Measurements from ENCODE around the gene RHOBTB1. TPM values are rescaled to one million over a fixed set of nuclear protein-coding genes. Genes with fewer than 3 reads are reported as not detected.

Gene RHOBTB1
- total RNA-seq, 1 experiment from 2014 or later, result 0.77 TPM

DNA sequence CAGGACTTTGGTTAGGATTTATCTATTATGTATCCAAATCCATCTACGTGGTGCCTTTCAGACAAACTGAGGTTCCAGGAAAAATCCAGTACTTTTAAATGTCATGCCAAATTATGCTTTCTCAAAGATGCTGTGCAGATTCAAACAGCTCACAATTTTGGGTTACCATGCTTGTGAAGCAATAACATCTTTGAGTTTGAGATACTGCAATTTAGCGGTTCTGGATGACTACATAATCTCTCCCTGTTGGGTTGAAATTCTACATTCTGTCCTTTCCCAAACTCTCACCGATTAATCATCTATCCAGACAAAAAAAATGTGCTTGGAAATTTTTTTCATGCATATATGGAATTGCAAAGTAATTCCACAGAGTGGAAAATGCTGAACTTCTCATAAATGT is 3.5 kb downstream of the RHOBTB1 start:
- in situ Hi-C loops (cut with HindIII; ENCODE audit: low pct_unique_long_range_greater_than_20kb, low sequenced_read_pairs) (no loop called here), intact Hi-C loops (cut with micrococcal nuclease; ENCODE audit: unreplicated experiment) (no loop called here)
- Histone ChIP-seq H3K4me3 (ENCODE audit: low read depth in 2 of 2, low read length in 2 of 2) (no peak overlapping the region), H3K4me1 (ENCODE audit: control insufficient read depth, insufficient read depth, low read length) (peaks cover 16% of the 10 kb centered on the region), H3K9me3 (ENCODE audit: control insufficient read depth, insufficient read depth, low read depth, low read length) (no peaks in the 10 kb centered on the region), H3K36me3 (ENCODE audit: control insufficient read depth, insufficient read depth, low read length) (no peaks in the 10 kb centered on the region), H3K27me3 (ENCODE audit: control insufficient read depth, insufficient read depth, low read length) (peaks cover 12% of the 10 kb centered on the region), H3K27ac (ENCODE audit: low read length) (no peak overlapping the region)
- BruUV-seq (replicated peaks), result no TSS peak
- ATAC-seq, result no peak
- ChIA-PET CTCF (no interaction called here), POLR2A (no interaction called here)
- no peak for DNase-seq (ENCODE audit: low read depth, low spot score)
- TF ChIP-seq, protein P1, sequence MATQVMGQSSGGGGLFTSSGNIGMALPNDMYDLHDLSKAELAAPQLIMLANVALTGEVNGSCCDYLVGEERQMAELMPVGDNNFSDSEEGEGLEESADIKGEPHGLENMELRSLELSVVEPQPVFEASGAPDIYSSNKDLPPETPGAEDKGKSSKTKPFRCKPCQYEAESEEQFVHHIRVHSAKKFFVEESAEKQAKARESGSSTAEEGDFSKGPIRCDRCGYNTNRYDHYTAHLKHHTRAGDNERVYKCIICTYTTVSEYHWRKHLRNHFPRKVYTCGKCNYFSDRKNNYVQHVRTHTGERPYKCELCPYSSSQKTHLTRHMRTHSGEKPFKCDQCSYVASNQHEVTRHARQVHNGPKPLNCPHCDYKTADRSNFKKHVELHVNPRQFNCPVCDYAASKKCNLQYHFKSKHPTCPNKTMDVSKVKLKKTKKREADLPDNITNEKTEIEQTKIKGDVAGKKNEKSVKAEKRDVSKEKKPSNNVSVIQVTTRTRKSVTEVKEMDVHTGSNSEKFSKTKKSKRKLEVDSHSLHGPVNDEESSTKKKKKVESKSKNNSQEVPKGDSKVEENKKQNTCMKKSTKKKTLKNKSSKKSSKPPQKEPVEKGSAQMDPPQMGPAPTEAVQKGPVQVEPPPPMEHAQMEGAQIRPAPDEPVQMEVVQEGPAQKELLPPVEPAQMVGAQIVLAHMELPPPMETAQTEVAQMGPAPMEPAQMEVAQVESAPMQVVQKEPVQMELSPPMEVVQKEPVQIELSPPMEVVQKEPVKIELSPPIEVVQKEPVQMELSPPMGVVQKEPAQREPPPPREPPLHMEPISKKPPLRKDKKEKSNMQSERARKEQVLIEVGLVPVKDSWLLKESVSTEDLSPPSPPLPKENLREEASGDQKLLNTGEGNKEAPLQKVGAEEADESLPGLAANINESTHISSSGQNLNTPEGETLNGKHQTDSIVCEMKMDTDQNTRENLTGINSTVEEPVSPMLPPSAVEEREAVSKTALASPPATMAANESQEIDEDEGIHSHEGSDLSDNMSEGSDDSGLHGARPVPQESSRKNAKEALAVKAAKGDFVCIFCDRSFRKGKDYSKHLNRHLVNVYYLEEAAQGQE (IDR thresholded peaks at IDR 0.05; ENCODE audit: insufficient read depth in 1 of 2, low read depth in 2 of 2, low read length in 1 of 2), result no peak
- TF ChIP-seq POLR2AphosphoS5 (IDR thresholded peaks at IDR 0.05; ENCODE audit: low read depth, low read length), result no peak
- TF ChIP-seq SIN3A (IDR thresholded peaks at IDR 0.05; ENCODE audit: borderline replicate concordance, insufficient read depth, low read depth, low read length), result no peak
- TF ChIP-seq TCF7L2 (IDR thresholded peaks at IDR 0.05; ENCODE audit: low read depth, low read length), result no peak
- TF ChIP-seq, protein P2, sequence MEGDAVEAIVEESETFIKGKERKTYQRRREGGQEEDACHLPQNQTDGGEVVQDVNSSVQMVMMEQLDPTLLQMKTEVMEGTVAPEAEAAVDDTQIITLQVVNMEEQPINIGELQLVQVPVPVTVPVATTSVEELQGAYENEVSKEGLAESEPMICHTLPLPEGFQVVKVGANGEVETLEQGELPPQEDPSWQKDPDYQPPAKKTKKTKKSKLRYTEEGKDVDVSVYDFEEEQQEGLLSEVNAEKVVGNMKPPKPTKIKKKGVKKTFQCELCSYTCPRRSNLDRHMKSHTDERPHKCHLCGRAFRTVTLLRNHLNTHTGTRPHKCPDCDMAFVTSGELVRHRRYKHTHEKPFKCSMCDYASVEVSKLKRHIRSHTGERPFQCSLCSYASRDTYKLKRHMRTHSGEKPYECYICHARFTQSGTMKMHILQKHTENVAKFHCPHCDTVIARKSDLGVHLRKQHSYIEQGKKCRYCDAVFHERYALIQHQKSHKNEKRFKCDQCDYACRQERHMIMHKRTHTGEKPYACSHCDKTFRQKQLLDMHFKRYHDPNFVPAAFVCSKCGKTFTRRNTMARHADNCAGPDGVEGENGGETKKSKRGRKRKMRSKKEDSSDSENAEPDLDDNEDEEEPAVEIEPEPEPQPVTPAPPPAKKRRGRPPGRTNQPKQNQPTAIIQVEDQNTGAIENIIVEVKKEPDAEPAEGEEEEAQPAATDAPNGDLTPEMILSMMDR (IDR thresholded peaks at IDR 0.05), result no peak

DNA sequence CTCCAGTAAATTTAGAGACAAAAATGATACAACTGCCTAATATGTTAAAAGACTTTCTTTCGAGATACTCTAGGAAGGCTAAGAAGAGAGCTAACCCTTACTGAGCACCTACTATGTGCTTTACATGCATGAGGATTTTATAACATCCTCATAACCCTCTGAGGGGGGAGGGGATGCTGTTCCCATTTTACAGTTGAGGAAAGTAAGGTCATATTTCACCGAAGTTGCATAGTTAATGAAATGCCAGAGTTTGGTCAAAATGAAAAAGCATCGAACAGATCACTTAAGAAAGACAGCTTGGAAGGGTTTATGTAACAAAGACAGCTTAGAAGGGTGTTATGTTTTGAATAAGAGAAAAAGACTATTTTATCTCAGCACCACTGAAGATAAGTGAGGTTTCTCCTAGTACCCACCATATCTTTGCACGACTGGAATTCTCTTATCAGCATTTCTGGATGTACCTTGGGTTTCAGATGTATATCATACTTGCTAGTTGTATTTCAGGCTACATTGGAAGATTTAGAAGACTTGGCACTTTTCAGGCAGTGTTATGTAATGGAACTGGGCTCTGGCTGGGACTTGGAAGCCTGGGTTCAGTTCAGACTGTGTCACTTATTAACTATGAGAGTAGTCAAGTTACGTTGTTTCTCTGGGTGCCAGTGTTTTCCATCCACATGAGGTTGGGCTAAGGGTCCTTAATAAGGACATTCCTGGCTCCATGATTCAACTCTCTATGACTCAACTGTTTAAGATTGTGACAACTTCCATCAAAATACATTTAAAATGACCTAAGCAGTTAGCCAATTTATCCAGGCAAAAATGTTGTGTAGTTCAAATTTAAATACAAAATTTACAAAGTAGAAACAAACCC is 6.0 kb downstream of the RHOBTB1 start:
- TF ChIP-seq TCF7L2 (IDR thresholded peaks at IDR 0.05; ENCODE audit: low read depth, low read length), result no peak
- intact Hi-C loops (cut with micrococcal nuclease; ENCODE audit: unreplicated experiment), result no loop called here
- CTCF ChIA-PET, result no interaction called here
- Histone ChIP-seq H3K36me3 (ENCODE audit: control insufficient read depth, insufficient read depth, low read length) (no peaks in the 10 kb centered on the region), H3K4me1 (ENCODE audit: control insufficient read depth, insufficient read depth, low read length) (peaks cover 9% of the 10 kb centered on the region), H3K4me3 (ENCODE audit: low read depth in 2 of 2, low read length in 2 of 2) (no peak overlapping the region), H3K27ac (ENCODE audit: low read length) (no peak overlapping the region), H3K9me3 (ENCODE audit: control insufficient read depth, insufficient read depth, low read depth, low read length) (no peaks in the 10 kb centered on the region), H3K27me3 (ENCODE audit: control insufficient read depth, insufficient read depth, low read length) (peaks cover 8% of the 10 kb centered on the region)
- no peak for DNase-seq (ENCODE audit: low read depth, low spot score)
- BruUV-seq (replicated peaks), result no TSS peak
- in situ Hi-C loops (cut with HindIII; ENCODE audit: low pct_unique_long_range_greater_than_20kb, low sequenced_read_pairs), result no loop called here
- ATAC-seq, result no peak
- POLR2A ChIA-PET, result no interaction called here

DNA sequence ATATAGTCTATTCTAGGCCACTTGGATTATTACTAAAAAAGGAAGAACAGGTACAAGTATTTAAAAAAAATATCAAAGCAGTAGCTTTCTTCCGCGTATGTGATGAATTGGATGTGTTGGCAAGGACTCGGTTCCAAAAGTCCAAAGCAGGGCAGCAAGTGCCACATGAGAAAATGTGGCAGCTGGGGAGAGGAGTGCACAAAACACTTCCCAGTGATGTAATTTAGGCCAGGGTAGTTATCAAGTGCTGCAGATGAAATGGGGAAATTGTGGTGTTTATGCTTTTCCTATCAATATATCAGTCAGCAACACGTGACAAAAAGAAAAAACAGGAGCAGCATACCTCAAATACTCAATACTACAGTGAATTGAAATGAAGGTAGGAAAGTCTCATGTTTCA is 7.0 kb downstream of the RHOBTB1 start:
- POLR2A ChIA-PET, result no interaction called here
- DNase-seq (ENCODE audit: low read depth, low spot score) (no peak), ATAC-seq (no peak)
- Histone ChIP-seq H3K4me1 (ENCODE audit: control insufficient read depth, insufficient read depth, low read length) (no peaks in the 10 kb centered on the region), H3K27ac (ENCODE audit: low read length) (no peak overlapping the region), H3K27me3 (ENCODE audit: control insufficient read depth, insufficient read depth, low read length) (peaks cover 6% of the 10 kb centered on the region; the same call in 1 of the 2 replicates), H3K36me3 (ENCODE audit: control insufficient read depth, insufficient read depth, low read length) (no peaks in the 10 kb centered on the region), H3K9me3 (ENCODE audit: control insufficient read depth, insufficient read depth, low read depth, low read length) (no peaks in the 10 kb centered on the region), H3K4me3 (ENCODE audit: low read depth in 2 of 2, low read length in 2 of 2) (no peak overlapping the region)
- BruUV-seq (replicated peaks), result no TSS peak
- intact Hi-C loops (cut with micrococcal nuclease; ENCODE audit: unreplicated experiment), result no loop called here
- TF ChIP-seq, protein P1 (IDR thresholded peaks at IDR 0.05; ENCODE audit: insufficient read depth in 1 of 2, low read depth in 2 of 2, low read length in 1 of 2), result no peak
- no peak for TF ChIP-seq SIN3A (IDR thresholded peaks at IDR 0.05; ENCODE audit: borderline replicate concordance, insufficient read depth, low read depth, low read length)
- no peak for TF ChIP-seq POLR2AphosphoS5 (IDR thresholded peaks at IDR 0.05; ENCODE audit: low read depth, low read length)
- TF ChIP-seq, protein P2 (IDR thresholded peaks at IDR 0.05), result no peak
- no peak for TF ChIP-seq TCF7L2 (IDR thresholded peaks at IDR 0.05; ENCODE audit: low read depth, low read length)
- CTCF ChIA-PET, result no interaction called here
- in situ Hi-C loops (cut with HindIII; ENCODE audit: low pct_unique_long_range_greater_than_20kb, low sequenced_read_pairs), result no loop called here

Measured in Panc1 (cell line).